GM12892 (cell line): ENCODE data around the gene ARHGAP10.

Source experiments
- POLR2A ChIP-seq: IDR thresholded peaks from 2 replicates; pipeline ENCODE4 v1.6.1; 2011; ENCODE audit warnings: low read depth, low read length, control low read depth
- POLR2AphosphoS5 ChIP-seq: IDR thresholded peaks from 2 replicates; pipeline ENCODE4 v1.6.1; 2011; ENCODE audit warnings: low read depth, low read length, control low read depth
- TAF1 ChIP-seq: IDR thresholded peaks from 2 replicates; pipeline ENCODE4 v1.6.1; 2011; ENCODE audit warnings: low read depth, mild to moderate bottlenecking, control low read depth, low read length, borderline replicate concordance

GRCh38 chr4:148055844-148056243 lies 324.0 kb downstream of the ARHGAP10 start:
- no peak for TF ChIP-seq POLR2A
- TF ChIP-seq POLR2AphosphoS5: no peak
- TF ChIP-seq TAF1: no peak
